ENCODE measurements around the gene UBASH3B.

- TF ChIP-seq CTCF (IDR thresholded peaks at IDR 0.05; ENCODE audit: low read depth, low read length) (no peak), EZH2phosphoT487 (IDR thresholded peaks at IDR 0.05; ENCODE audit: low read depth) (no peak)
Measured at GRCh38 chr11:122822241-122822640, 166.7 kb downstream of the UBASH3B start.
